22Rv1 (cell line): ENCODE results near the gene TLR4.

Experiments used
- ZFX ChIP-seq: fragments of 450-650 bp; IDR thresholded peaks from 2 replicates; pipeline ENCODE4 v1.6.1; 2017; ENCODE audit warnings: antibody characterized with exemption, borderline replicate concordance
- TF ChIP-seq, protein P1 (sequence below): fragments of 450-650 bp; IDR thresholded peaks from 2 replicates; pipeline ENCODE4 v1.5.1; 2017; ENCODE audit warnings: mild to moderate bottlenecking

DNA sequence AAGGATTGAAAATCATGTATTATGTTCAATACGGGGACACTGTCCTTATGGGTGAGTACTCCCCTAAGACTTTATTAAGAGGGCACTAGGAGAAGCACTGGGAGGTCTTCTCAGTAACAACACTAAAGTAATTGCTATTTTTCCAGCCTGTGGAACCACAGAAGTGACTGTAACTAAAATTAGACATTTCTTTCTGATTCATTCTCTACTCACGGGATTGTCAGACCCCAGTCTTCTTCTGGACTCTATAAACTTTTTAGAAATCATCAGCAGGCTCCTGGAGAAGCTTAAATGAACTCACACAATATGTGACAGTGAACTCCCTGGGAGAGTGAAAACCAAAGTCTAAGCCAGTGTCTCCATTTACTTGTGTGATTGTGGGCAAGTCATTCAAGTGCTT, 14.5 kb downstream of the TLR4 start:
- no peak for TF ChIP-seq ZFX
- TF ChIP-seq, protein P1, sequence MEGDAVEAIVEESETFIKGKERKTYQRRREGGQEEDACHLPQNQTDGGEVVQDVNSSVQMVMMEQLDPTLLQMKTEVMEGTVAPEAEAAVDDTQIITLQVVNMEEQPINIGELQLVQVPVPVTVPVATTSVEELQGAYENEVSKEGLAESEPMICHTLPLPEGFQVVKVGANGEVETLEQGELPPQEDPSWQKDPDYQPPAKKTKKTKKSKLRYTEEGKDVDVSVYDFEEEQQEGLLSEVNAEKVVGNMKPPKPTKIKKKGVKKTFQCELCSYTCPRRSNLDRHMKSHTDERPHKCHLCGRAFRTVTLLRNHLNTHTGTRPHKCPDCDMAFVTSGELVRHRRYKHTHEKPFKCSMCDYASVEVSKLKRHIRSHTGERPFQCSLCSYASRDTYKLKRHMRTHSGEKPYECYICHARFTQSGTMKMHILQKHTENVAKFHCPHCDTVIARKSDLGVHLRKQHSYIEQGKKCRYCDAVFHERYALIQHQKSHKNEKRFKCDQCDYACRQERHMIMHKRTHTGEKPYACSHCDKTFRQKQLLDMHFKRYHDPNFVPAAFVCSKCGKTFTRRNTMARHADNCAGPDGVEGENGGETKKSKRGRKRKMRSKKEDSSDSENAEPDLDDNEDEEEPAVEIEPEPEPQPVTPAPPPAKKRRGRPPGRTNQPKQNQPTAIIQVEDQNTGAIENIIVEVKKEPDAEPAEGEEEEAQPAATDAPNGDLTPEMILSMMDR: no peak
